Activated CD4-positive, alpha-beta memory T cell treated with anti-CD3 and anti-CD28 coated beads, Interleukin-2, amount 10 ng/mL, durations not matched to agents 7 days and 5 days (primary cell): Measurements from ENCODE around the gene TEX13B. TPM values are rescaled to one million over a fixed set of nuclear protein-coding genes. Genes with fewer than 3 reads are reported as not detected.

Source experiments
- CTCF ChIA-PET: fragments of 350-600 bp; sonication (Branson Sonifier 250); formaldehyde crosslinking; loops from one replicate; lab custom pipeline; 2021; ENCODE audit warnings: antibody characterized with exemption, inconsistent platforms; lab: Charles Lee
- POLR2A ChIA-PET: fragments of 350-600 bp; sonication (Branson Sonifier 250); formaldehyde crosslinking; loops from one replicate; lab custom pipeline; 2021; ENCODE audit warnings: antibody characterized with exemption; lab: Charles Lee
- DNase-seq: peaks from one replicate; pipeline ENCODE4 v3.0.0-alpha.2; 2020
- H3K27ac Mint-ChIP-seq: one replicate; pipeline ENCODE4 v1.8.0; 2021; ENCODE audit warnings: mild to moderate bottlenecking, mixed read lengths
- H3K27me3 Mint-ChIP-seq: one replicate; pipeline ENCODE4 v1.8.0; 2021; ENCODE audit warnings: mixed read lengths
- H3K36me3 Mint-ChIP-seq: one replicate; pipeline ENCODE4 v1.8.0; 2021; ENCODE audit warnings: low read depth, mixed read lengths
- H3K4me1 Mint-ChIP-seq: one replicate; pipeline ENCODE4 v1.8.0; 2021; ENCODE audit warnings: mixed read lengths
- H3K4me3 Mint-ChIP-seq: one replicate; pipeline ENCODE4 v1.8.0; 2021; ENCODE audit warnings: mild to moderate bottlenecking, mixed read lengths
- H3K9me3 Mint-ChIP-seq: one replicate; pipeline ENCODE4 v1.8.0; 2021; ENCODE audit warnings: mixed read lengths
- total RNA-seq, 2 experiments: library from RNA; stranded (reverse); gene quantifications; one replicate each; pipeline ENCODE4 v1.2.3, GENCODE V29; 2021

The TEX13B gene, protein sequence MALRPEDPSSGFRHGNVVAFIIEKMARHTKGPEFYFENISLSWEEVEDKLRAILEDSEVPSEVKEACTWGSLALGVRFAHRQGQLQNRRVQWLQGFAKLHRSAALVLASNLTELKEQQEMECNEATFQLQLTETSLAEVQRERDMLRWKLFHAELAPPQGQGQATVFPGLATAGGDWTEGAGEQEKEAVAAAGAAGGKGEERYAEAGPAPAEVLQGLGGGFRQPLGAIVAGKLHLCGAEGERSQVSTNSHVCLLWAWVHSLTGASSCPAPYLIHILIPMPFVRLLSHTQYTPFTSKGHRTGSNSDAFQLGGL
- total RNA-seq: not detected

DNA sequence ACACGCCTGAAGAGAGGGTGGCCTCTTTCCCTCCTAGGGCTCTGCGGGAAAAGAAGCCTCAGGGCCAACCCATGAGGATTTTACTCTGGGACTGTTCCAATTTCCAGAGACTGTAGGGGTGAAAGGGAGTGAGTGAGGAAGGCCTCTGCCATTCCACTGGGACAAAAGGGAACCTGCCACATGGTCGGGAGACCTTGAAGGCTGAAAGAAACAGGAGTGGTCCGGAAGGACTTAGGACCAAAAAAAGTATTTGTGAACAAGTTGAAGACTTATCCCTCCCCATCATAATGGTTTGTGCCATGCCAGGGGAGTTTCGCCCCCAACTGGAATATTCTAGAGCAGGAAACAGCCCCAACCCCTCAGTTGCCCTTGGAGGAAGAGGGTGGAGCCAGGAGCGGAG lies at the start of gene TEX13B:
Gene TEX13B (minus strand): TSS at position 15 of the 400 bp plus-strand sequence. CDS start 243 bp downstream, outside the sequence.
- H3K36me3 Mint-ChIP-seq: no peaks in the 10 kb centered on the region
- ChIA-PET CTCF (no interaction called here), POLR2A (no interaction called here)
- no peaks in the 10 kb centered on the region for H3K4me1 Mint-ChIP-seq
- no peak for DNase-seq
- H3K9me3 Mint-ChIP-seq: no peaks in the 10 kb centered on the region
- no peak within 1 kb of the TSS for H3K4me3 Mint-ChIP-seq
- no peak within 1 kb of the TSS for H3K27ac Mint-ChIP-seq
- H3K27me3 Mint-ChIP-seq: no peaks in the 10 kb centered on the region

DNA sequence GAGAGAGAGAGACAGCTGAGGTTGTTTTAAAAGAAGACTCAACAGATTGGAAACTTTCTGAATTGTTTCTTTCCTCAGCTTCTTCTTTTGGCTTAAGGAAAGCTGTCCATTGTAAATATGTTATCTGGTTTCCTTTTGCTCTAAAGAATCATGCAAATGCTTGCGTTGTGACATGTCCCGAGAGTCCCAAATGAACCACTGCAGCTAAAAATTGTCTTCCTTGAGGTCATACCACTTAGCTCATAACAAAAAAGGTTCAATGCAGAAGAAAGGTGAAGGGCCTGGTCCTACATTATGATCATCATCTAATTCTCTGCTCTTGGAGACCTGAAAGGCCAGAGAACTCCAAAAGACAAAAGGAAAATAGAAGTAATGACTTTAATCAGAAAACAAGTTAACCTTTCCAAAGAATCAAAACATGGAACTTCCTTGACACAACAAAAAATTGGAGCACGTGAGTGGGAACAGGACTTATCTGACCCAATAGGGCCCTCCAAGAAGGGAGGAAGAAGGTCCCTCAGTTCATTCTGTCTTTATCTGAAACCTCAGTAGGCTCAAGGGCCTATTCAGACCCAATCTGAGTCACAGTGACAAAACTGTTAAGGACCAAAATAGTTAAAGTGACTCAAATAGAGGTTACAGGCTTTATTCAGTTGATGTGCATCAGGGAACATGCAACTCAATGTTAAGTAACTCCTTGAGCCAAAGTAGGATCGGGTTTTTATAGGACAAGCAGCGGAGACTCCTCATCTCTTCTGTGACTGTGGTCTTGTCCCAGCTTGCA lies 48.0 kb upstream of the TEX13B start:
- ChIA-PET POLR2A (no interaction called here), CTCF (no interaction called here)
- no peak for DNase-seq
- Mint-ChIP-seq H3K36me3 (no peaks in the 10 kb centered on the region), H3K9me3 (no peaks in the 10 kb centered on the region), H3K27me3 (no peaks in the 10 kb centered on the region), H3K27ac (no peak overlapping the region), H3K4me1 (peaks cover 3% of the 10 kb centered on the region), H3K4me3 (no peak overlapping the region)

DNA sequence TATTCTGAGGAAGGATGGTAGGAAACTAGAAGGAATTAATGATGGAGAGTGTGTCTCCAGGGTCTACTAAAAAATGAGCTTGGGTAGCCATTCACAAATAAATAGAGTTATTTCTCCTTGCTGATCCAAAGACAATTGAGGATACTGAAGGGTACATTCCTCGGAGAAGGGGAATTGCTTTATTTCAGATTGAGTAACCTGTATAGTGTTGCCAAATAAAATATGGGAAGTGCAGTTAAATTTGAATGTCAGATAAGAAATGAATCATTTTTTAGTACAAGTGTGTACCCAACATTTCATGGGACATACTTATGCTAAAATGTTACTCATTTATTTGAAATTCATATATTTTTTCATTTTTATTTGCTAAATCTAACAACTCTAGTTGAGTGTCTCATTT lies 46.7 kb upstream of the TEX13B start:
- H3K27me3 Mint-ChIP-seq: no peaks in the 10 kb centered on the region
- no peak for DNase-seq
- H3K27ac Mint-ChIP-seq: no peak overlapping the region
- ChIA-PET POLR2A (no interaction called here), CTCF (no interaction called here)
- H3K4me1 Mint-ChIP-seq: peaks cover 5% of the 10 kb centered on the region
- no peak overlapping the region for H3K4me3 Mint-ChIP-seq
- no peaks in the 10 kb centered on the region for H3K9me3 Mint-ChIP-seq
- no peaks in the 10 kb centered on the region for H3K36me3 Mint-ChIP-seq

DNA sequence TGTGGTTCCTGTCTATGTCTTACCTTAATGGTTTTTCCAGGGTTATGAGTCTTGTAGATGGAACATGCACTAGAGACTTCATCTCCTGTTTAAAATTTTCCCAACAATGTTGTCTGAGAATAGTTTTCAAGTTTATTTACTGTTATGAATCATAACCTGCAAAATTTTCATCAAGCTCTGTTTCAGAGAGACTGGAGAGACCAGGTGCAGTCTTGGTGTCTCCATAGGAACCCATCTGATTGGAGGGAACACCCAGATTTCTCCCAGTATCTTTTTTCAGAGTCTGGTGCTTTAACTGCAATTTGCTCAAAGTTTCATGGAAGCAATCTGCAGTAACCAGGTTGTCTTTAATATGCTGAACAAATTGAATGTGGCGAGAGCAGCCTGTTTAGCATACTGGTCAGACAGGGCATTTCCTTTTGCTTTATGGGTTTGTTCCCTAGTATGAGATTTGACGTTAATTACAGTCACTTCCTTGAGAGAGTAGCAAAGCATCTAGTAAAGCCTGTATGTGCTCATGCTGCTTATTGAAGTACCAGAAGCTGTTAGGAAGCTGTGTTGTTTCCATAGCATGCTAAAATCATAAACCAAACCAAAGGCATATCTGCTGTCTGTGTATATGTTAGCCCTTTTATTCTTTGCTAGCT lies 43.9 kb upstream of the TEX13B start:
- CTCF ChIA-PET: no interaction called here
- H3K27ac Mint-ChIP-seq: no peak overlapping the region
- H3K9me3 Mint-ChIP-seq: no peaks in the 10 kb centered on the region
- no peak overlapping the region for H3K4me3 Mint-ChIP-seq
- peaks cover 3% of the 10 kb centered on the region for H3K36me3 Mint-ChIP-seq
- H3K27me3 Mint-ChIP-seq: no peaks in the 10 kb centered on the region
- DNase-seq: no peak
- H3K4me1 Mint-ChIP-seq: peaks cover 19% of the 10 kb centered on the region
- POLR2A ChIA-PET: no interaction called here

DNA sequence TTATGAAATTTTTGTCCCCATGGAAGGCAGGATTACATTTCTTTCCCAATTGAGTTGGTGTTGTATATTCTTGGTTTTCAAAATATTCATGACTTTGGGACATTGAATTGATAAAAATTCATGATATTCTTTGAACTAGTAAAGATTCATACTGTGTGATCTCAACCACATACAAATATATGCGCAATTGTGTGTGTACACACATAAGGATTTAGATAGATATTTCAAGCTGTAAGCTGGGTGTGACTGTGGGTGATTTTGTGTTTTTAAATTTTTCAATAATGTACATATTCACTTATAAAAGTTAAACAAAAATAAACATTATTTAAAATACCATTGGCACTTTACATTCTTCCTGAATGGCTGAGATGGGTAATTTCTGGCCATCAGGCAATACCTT lies 43.2 kb upstream of the TEX13B start:
- ChIA-PET POLR2A (no interaction called here), CTCF (no interaction called here)
- H3K36me3 Mint-ChIP-seq: peaks cover 3% of the 10 kb centered on the region

DNA sequence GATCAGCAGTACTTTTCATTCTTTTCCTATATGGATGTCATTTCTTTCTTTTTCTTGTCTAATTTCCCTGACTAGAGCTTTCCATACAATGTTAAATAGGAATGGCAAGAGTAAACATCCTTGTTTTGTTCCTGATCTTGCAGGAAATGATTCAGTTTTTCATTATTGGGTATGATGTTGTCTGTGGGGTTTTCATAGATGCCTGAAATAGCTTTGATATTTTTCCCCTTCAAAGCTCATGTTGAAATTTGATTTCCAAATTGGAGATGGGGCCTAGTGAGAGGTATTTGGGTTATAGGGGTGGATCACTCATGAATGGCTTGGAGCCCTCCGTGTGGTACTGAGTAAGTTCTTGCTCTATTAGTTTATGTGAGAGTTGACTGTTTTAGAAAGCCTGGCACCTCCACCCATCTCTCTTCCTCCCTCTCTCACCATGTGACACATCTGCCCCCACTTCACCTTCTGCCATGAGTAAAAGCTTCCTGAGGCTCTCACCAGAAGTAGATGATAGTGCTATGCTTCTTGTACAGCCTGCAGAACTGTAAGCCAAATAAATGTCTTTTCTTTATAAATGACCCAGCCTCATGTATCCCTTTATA lies 40.4 kb upstream of the TEX13B start:
- Mint-ChIP-seq H3K27ac (no peak overlapping the region), H3K4me1 (peaks cover 51% of the 10 kb centered on the region), H3K27me3 (no peaks in the 10 kb centered on the region), H3K9me3 (no peaks in the 10 kb centered on the region), H3K4me3 (no peak overlapping the region), H3K36me3 (peaks cover 3% of the 10 kb centered on the region)
- POLR2A ChIA-PET: interaction anchor here (0.8 to 1.5 kb wide), 2 partner anchors 68 to 197 kb away, joined by 3 to 4 read pairs; partner anchors contain the start of genes MID2 and PSMD10
- CTCF ChIA-PET: interaction anchor here (0.9 to 1.0 kb wide), 2 partner anchors 48 to 51 kb away, joined by 3 to 5 read pairs; no protein-coding TSS in a partner anchor
- no peak for DNase-seq

More for the DNA sequence above, 43.2 kb upstream of the TEX13B start:
- DNase-seq: no peak
- Mint-ChIP-seq H3K9me3 (no peaks in the 10 kb centered on the region), H3K4me3 (no peak overlapping the region), H3K27ac (no peak overlapping the region), H3K27me3 (no peaks in the 10 kb centered on the region), H3K4me1 (peaks cover 26% of the 10 kb centered on the region)

DNA sequence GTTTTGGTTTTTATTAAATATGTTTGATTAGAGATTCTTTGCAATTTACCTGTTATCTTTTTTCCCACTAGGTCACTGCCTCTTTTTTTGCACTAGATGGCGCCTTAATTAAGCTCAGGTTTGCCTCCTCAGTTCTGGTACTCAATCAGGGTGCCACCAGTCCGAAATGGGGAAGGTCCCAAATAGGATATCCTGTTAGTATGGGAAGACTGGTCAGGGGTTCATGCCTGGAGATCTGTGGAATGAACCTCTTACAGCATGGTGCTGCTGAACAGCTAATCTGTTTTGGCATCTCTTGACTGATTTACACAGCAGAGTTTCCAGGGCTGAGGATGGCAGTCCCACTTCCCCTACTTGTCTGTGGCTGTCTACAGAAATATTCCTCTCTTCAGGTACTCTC lies 38.5 kb upstream of the TEX13B start:
- CTCF ChIA-PET: interaction anchor here (1.2 to 1.9 kb wide), 6 partner anchors 47 to 366 kb away, joined by 3 to 9 read pairs (median 4); partner anchors contain the start of gene PSMD10
- POLR2A ChIA-PET: interaction anchor here (1.1 kb wide), 1 partner anchor 393 kb away, joined by 3 read pairs; the partner anchor contains the start of gene PRPS1
- H3K27me3 Mint-ChIP-seq: no peaks in the 10 kb centered on the region
- no peak for DNase-seq
- H3K4me3 Mint-ChIP-seq: no peak overlapping the region
- peak overlapping the region; percentile 16 for H3K27ac Mint-ChIP-seq
- H3K4me1 Mint-ChIP-seq: peaks cover 51% of the 10 kb centered on the region
- no peaks in the 10 kb centered on the region for H3K9me3 Mint-ChIP-seq
- peaks cover 3% of the 10 kb centered on the region for H3K36me3 Mint-ChIP-seq

DNA sequence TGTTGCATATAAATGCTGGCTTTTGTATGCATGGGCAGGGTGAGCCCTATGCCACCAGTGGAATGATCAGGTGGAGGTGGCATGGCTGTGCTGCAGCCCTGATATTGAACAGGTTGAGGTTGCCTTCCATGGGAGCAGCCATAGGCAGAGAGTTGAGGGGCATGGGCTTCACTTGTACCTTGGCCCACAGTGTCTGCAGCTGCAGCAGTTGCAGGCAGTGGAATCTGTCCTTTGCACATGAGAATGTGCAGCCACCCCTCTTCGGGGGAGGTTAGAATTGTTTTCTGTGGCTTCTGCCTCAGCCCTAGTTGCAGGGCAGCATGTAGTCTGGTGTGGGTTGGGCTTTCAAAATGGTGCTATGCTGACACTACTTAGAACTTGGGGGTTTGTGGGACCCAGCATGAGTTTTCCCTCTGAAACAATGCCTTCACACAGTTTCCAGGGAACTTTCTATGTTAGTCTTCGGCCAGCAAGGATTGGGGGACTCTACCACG lies 37.3 kb upstream of the TEX13B start:
- CTCF ChIA-PET: interaction anchor here (1.2 to 1.3 kb wide), 2 partner anchors 120 to 365 kb away, joined by 3 read pairs; no protein-coding TSS in a partner anchor
- Mint-ChIP-seq H3K27ac (peak overlapping the region; percentile 71), H3K36me3 (peaks cover 3% of the 10 kb centered on the region), H3K4me3 (peak overlapping the region; percentile 48), H3K9me3 (no peaks in the 10 kb centered on the region), H3K4me1 (peaks cover 50% of the 10 kb centered on the region), H3K27me3 (no peaks in the 10 kb centered on the region)
- no peak for DNase-seq
- POLR2A ChIA-PET: interaction anchor here (1.6 kb wide), 1 partner anchor 72 kb away, joined by 7 read pairs; the partner anchor contains the start of genes ATG4A and PSMD10

DNA sequence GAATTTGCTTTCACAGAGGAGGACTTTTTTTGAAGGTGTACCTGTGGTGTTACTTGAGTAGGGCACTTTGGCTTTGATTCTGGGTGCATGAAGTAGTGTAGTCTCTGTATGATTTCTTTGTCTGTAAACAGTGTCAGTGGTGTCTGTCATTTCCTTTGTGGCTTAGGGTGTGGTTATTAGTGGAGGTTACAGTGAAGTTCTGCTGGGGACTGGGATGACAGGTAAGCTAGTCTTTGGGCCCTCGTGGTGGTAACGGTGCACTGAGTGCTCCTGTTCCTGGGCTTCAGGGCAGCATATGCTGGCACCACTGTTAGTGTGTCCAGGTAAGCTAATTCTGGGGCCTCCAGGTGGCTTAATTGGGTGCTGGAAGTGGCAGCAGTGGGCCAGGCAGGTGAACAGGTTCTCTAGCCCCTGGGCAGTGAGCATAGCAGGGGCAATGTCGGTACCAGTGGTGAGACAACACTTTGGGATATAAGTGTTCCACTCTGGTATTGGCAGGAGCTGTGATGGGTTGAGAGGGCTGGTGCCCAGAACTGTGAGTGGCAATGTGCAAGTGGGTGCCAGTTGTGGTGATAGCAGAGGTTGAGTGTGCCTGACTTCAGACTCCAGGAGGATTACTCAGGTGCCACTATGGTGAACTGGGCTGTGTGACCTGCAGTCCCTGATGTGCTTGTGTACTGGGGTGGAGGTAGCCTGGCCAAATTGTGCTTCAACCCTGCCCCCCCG lies 36.6 kb upstream of the TEX13B start:
- ChIA-PET CTCF (no interaction called here), POLR2A (interaction anchor here (1.6 kb wide), 1 partner anchor 73 kb away, joined by 7 read pairs; the partner anchor contains the start of genes ATG4A and PSMD10)
- peak overlapping the region; percentile 71 for H3K27ac Mint-ChIP-seq
- peaks cover 2% of the 10 kb centered on the region for H3K9me3 Mint-ChIP-seq
- H3K27me3 Mint-ChIP-seq: peaks cover 2% of the 10 kb centered on the region
- DNase-seq: peak; percentile 50
- peaks cover 48% of the 10 kb centered on the region for H3K4me1 Mint-ChIP-seq
- peak overlapping the region; percentile 48 for H3K4me3 Mint-ChIP-seq
- peaks cover 3% of the 10 kb centered on the region for H3K36me3 Mint-ChIP-seq

DNA sequence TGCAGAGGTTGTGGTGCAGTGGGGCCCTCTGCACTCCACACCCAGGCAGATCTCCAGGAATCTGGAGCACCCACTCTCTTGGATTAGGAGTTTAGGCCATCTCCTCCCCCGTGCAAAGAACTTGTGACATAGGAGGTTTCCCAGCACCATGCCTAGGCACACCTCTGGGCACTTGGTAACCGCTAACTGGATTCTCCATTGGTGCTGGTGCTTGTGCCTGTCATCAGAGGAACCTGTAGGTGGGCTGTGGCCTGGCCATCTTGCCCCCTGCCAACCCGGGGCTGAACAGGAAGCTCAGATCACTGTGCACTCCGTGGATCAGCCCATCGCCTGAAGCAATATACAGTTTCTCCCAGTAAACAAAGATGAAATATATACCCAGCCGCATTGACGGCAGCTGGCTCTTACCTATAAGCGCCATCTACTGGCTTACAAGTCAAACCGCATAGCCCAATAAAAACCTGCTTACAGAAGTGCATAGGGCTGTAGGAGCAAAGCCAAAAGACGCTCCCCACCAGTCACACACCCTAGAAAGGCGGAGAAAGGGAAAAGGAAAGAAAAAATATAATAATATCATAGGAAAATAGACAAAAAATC lies 19.1 kb upstream of the TEX13B start:
- POLR2A ChIA-PET: no interaction called here
- Mint-ChIP-seq H3K9me3 (no peaks in the 10 kb centered on the region), H3K4me3 (no peak overlapping the region), H3K27ac (no peak overlapping the region), H3K4me1 (no peaks in the 10 kb centered on the region), H3K27me3 (peaks cover 4% of the 10 kb centered on the region), H3K36me3 (no peaks in the 10 kb centered on the region)
- no peak for DNase-seq
- CTCF ChIA-PET: interaction anchor here (0.9 kb wide), 1 partner anchor 44 kb away, joined by 3 read pairs; the partner anchor contains the start of gene VSIG1

DNA sequence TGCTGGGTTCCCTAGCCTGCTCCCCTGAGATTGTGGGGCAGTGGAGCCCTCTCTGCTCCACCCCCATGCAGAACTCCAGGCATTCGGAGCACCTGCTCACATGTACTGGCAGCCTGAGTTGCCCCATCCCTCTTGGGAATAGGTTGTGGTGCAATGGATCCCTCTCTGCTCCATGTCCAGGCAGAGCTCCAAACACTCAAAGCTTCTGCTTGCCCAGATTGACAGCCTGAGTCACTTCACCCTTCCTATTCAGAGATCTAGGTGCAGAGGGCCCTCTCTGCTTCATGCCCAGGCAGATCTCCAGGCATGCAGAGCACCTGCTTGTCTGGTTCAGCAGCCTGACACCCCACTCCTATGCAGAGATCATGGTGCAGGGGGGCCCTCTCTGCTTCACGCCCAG lies 18.6 kb upstream of the TEX13B start:
- no peak for DNase-seq
- Mint-ChIP-seq H3K36me3 (no peaks in the 10 kb centered on the region), H3K4me3 (no peak overlapping the region), H3K9me3 (no peaks in the 10 kb centered on the region), H3K27ac (no peak overlapping the region), H3K27me3 (peaks cover 4% of the 10 kb centered on the region), H3K4me1 (no peaks in the 10 kb centered on the region)
- ChIA-PET POLR2A (no interaction called here), CTCF (no interaction called here)
